ENCODE measurements around the gene SLC25A31.

SLC25A31 gene

GRCh38 chr4:127759893-127760292 is 29.7 kb downstream of the SLC25A31 start:
- H4K20me1 ChIP-seq (ENCODE audit: insufficient read depth) = no peaks in the 10 kb centered on the region
- H3K9ac ChIP-seq = no peak overlapping the region
- H2AFZ ChIP-seq (ENCODE audit: low read depth) = no peak overlapping the region
- no peaks in the 10 kb centered on the region for H3K36me3 ChIP-seq (ENCODE audit: insufficient read depth)
- no peaks in the 10 kb centered on the region for H3K27me3 ChIP-seq (ENCODE audit: insufficient read depth, low read depth)
- H3K4me1 ChIP-seq (ENCODE audit: low read depth, poor library complexity, severe bottlenecking) = no peaks in the 10 kb centered on the region
- no peaks in the 10 kb centered on the region for H3K79me2 ChIP-seq (ENCODE audit: insufficient read depth, low read depth)
- TF ChIP-seq CTCF (conservative IDR thresholded peaks at IDR 0.05; ENCODE audit: low read depth, low read length) = no peak
- no peak overlapping the region for H3K4me3 ChIP-seq (IDR thresholded peaks at IDR 0.05; ENCODE audit: insufficient read depth, low read depth, low read length)
- H3K27ac ChIP-seq = no peak overlapping the region
- H3K4me2 ChIP-seq = no peak overlapping the region

- Histone ChIP-seq H3K27ac (no peak overlapping the region), H4K20me1 (ENCODE audit: insufficient read depth) (no peaks in the 10 kb centered on the region), H3K4me2 (no peak overlapping the region), H3K27me3 (ENCODE audit: insufficient read depth, low read depth) (no peaks in the 10 kb centered on the region), H2AFZ (ENCODE audit: low read depth) (no peak overlapping the region), H3K36me3 (ENCODE audit: insufficient read depth) (no peaks in the 10 kb centered on the region), H3K4me1 (ENCODE audit: low read depth, poor library complexity, severe bottlenecking) (peaks cover 29% of the 10 kb centered on the region), H3K9ac (no peak overlapping the region), H3K79me2 (ENCODE audit: insufficient read depth, low read depth) (no peaks in the 10 kb centered on the region), H3K4me3 (IDR thresholded peaks at IDR 0.05; ENCODE audit: insufficient read depth, low read depth, low read length) (no peak overlapping the region)
- no peak for TF ChIP-seq CTCF (conservative IDR thresholded peaks at IDR 0.05; ENCODE audit: low read depth, low read length)
Measured at GRCh38 chr4:127771535-127772275, 41.5 kb downstream of the SLC25A31 start.

- H3K4me3 ChIP-seq (IDR thresholded peaks at IDR 0.05; ENCODE audit: insufficient read depth, low read depth, low read length) = no peak overlapping the region
- H3K4me1 ChIP-seq (ENCODE audit: low read depth, poor library complexity, severe bottlenecking) = peaks cover 42% of the 10 kb centered on the region
- no peak overlapping the region for H2AFZ ChIP-seq (ENCODE audit: low read depth)
Measured at GRCh38 chr4:127772769-127773671, 42.8 kb downstream of the SLC25A31 start.

GRCh38 chr4:127775843-127776242 is 45.6 kb downstream of the SLC25A31 start:
- H3K4me2 ChIP-seq = peak overlapping the region; percentile 78
- no peak for TF ChIP-seq CTCF (conservative IDR thresholded peaks at IDR 0.05; ENCODE audit: low read depth, low read length)

More at GRCh38 chr4:127772769-127773671, 42.8 kb downstream of the SLC25A31 start:
- no peaks in the 10 kb centered on the region for H3K36me3 ChIP-seq (ENCODE audit: insufficient read depth)
- TF ChIP-seq CTCF (conservative IDR thresholded peaks at IDR 0.05; ENCODE audit: low read depth, low read length) = no peak
- no peak overlapping the region for H3K9ac ChIP-seq
- no peaks in the 10 kb centered on the region for H4K20me1 ChIP-seq (ENCODE audit: insufficient read depth)
- no peak overlapping the region for H3K27ac ChIP-seq
- H3K4me2 ChIP-seq = no peak overlapping the region
- H3K27me3 ChIP-seq (ENCODE audit: insufficient read depth, low read depth) = no peaks in the 10 kb centered on the region
- H3K79me2 ChIP-seq (ENCODE audit: insufficient read depth, low read depth) = no peaks in the 10 kb centered on the region

More at GRCh38 chr4:127775843-127776242, 45.6 kb downstream of the SLC25A31 start:
- no peak overlapping the region for H3K4me3 ChIP-seq (IDR thresholded peaks at IDR 0.05; ENCODE audit: insufficient read depth, low read depth, low read length)
- H4K20me1 ChIP-seq (ENCODE audit: insufficient read depth) = no peaks in the 10 kb centered on the region
- H3K79me2 ChIP-seq (ENCODE audit: insufficient read depth, low read depth) = no peaks in the 10 kb centered on the region
- no peaks in the 10 kb centered on the region for H3K36me3 ChIP-seq (ENCODE audit: insufficient read depth)
- no peaks in the 10 kb centered on the region for H3K27me3 ChIP-seq (ENCODE audit: insufficient read depth, low read depth)
- H3K4me1 ChIP-seq (ENCODE audit: low read depth, poor library complexity, severe bottlenecking) = peaks cover 58% of the 10 kb centered on the region
- H3K9ac ChIP-seq = no peak overlapping the region
- H3K27ac ChIP-seq = peak overlapping the region; percentile 58
- peak overlapping the region; percentile 19; the same call in 1 of the 2 replicates for H2AFZ ChIP-seq (ENCODE audit: low read depth)
